HepG2 (cell line): ENCODE data around the gene CAP2. TPM values are rescaled to one million over a fixed set of nuclear protein-coding genes. Genes with fewer than 3 reads are reported as not detected.

Source experiments
- ARID4A ChIP-seq: sonication (generic); formaldehyde crosslinking; IDR thresholded peaks from 2 replicates; pipeline ENCODE4 v1.5.0; 2020; ENCODE audit warnings: mild to moderate bottlenecking, missing genetic modification reagents, borderline replicate concordance
- ARID5B ChIP-seq: IDR thresholded peaks from 2 replicates; pipeline ENCODE4 v1.4.0; 2020; ENCODE audit warnings: mild to moderate bottlenecking, missing genetic modification reagents
- BCL3 ChIP-seq: sonication (generic); formaldehyde crosslinking; IDR thresholded peaks from 2 replicates; pipeline ENCODE4 v1.5.1; 2020; ENCODE audit warnings: mild to moderate bottlenecking, missing genetic modification reagents, moderate library complexity
- DNMT3B ChIP-seq: conservative IDR thresholded peaks from 2 replicates; pipeline ENCODE4 v1.6.1; 2016; ENCODE audit warnings: missing biosample characterization, control low read depth
- FOXP1 ChIP-seq, 2 experiments: fragments of 450-650 bp in 1 of 2; IDR thresholded peaks; 2 replicates each; pipeline ENCODE4 v1.6.1; 2017 to 2018; ENCODE audit warnings: antibody characterized with exemption in 1 of 2
- JDP2 ChIP-seq: sonication (generic); formaldehyde crosslinking; IDR thresholded peaks from 2 replicates; pipeline ENCODE4 v1.8.1; 2022; ENCODE audit warnings: missing genetic modification reagents, borderline replicate concordance
- MXD4 ChIP-seq: IDR thresholded peaks from 2 replicates; pipeline ENCODE4 v1.6.1; 2016; ENCODE audit warnings: mild to moderate bottlenecking, missing biosample characterization, missing genetic modification reagents
- POGZ ChIP-seq: sonication (generic); formaldehyde crosslinking; IDR thresholded peaks from 2 replicates; pipeline ENCODE4 v1.4.0; 2020; ENCODE audit warnings: mild to moderate bottlenecking, missing genetic modification reagents
- REL ChIP-seq: sonication (generic); formaldehyde crosslinking; conservative IDR thresholded peaks from 2 replicates; pipeline ENCODE4 v1.8.0; 2022; ENCODE audit warnings: mild to moderate bottlenecking, missing genetic modification reagents, moderate library complexity
- SMC3 ChIP-seq: IDR thresholded peaks from 2 replicates; pipeline ENCODE4 v1.6.1; 2011; ENCODE audit warnings: low read length, improper control_type of control experiment
- ZFP36 ChIP-seq: fragments of 150-350 bp; IDR thresholded peaks from 2 replicates; pipeline ENCODE4 v1.6.1; 2018; ENCODE audit warnings: borderline replicate concordance, low read length, low read depth; ENCODE audit not compliant: partially characterized antibody
- ZKSCAN8 ChIP-seq: IDR thresholded peaks from 2 replicates; pipeline ENCODE4 v1.6.1; 2016; ENCODE audit warnings: borderline replicate concordance, missing genetic modification reagents, missing compliant biosample characterization
- ZMYM3 ChIP-seq: sonication (generic); formaldehyde crosslinking; IDR thresholded peaks from 2 replicates; pipeline ENCODE4 v1.5.1; 2020; ENCODE audit warnings: mild to moderate bottlenecking, missing genetic modification reagents
- ZNF281 ChIP-seq: sonication (generic); formaldehyde crosslinking; IDR thresholded peaks from 2 replicates; pipeline ENCODE4 v1.4.0; 2020; ENCODE audit warnings: missing genetic modification reagents, borderline replicate concordance
- ZZZ3 ChIP-seq: sonication (generic); formaldehyde crosslinking; IDR thresholded peaks from 2 replicates; pipeline ENCODE4 v1.4.0; 2020; ENCODE audit warnings: missing genetic modification reagents, mild to moderate bottlenecking, borderline replicate concordance
- polyA plus RNA-seq, 8 experiments: library from polyadenylated mRNA; depleted of rRNA in 3 of 8; stranded (reverse) in 7 of 8; unstranded in 1 of 8; fragments of >200 nt; fragmentation: Illumina TruSeq in 4 of 8; extraction: Trizol in 4 of 8; gene quantifications; 2 replicates each; pipeline versions ENCODE4 v1.2.1 to v1.2.3, GENCODE V29; 2011 to 2016; ENCODE audit warnings: low read depth in 4 of 8, missing spikeins in 1 of 8, mixed read lengths in 1 of 8; ENCODE audit not compliant: insufficient read depth in 1 of 8
- total RNA-seq, 5 experiments: library from RNA; depleted of rRNA; stranded (reverse); fragments of >200 nt; fragmentation: Illumina TruSeq; extraction: Trizol; gene quantifications; 2 replicates each; pipeline ENCODE4 v1.2.3, GENCODE V29; 2016; ENCODE audit warnings: low read depth in 1 of 5

Gene CAP2
- total and polyA plus RNA-seq, 2 of the 13 experiments (the other 11 are each of a cell fraction or from before 2014, with no cell fraction given): 7.9 to 53.1 TPM

- TF ChIP-seq ZFP36 (no peak), ZMYM3 (CRISPR knock-in tag) (peak; percentile 78; the same call in 1 of the 2 replicates), DNMT3B (0 out of 2 replicates have a peak, but pooled peaks have one; percentile 4), ZZZ3 (CRISPR knock-in tag) (peak; percentile 67), POGZ (CRISPR knock-in tag) (peak; percentile 91), ZKSCAN8 (CRISPR knock-in tag) (peak; percentile 71), ARID4A (peak; percentile 87), ARID5B (CRISPR knock-in tag) (peak; percentile 69), JDP2 (CRISPR knock-in tag) (no peak), BCL3 (peak; percentile 72), SMC3 (no peak; the same call in 1 of the 2 replicates), MXD4 (0 out of 2 replicates have a peak, but pooled peaks have one; percentile 45), ZNF281 (CRISPR knock-in tag) (peak; percentile 82), FOXP1 (IDR thresholded peaks at IDR 0.05) (peak; percentile 78), FOXP1 (CRISPR knock-in tag; IDR thresholded peaks at IDR 0.05) (peak; percentile 85), REL (CRISPR knock-in tag) (peak; percentile 77)
Observed at GRCh38 chr6:17599877-17600526, 206.6 kb downstream of the CAP2 start, which contains the start of gene FAM8A1 (continued).
